Measurements from ENCODE around the gene ARHGEF28.

ARHGEF28 gene

GRCh38 chr5:73692166-73692640 is 66.2 kb downstream of the ARHGEF28 start:
- DNase-seq (ENCODE audit: low read depth) = peak; percentile 85

- no peak for DNase-seq (ENCODE audit: low read depth)
Measured at GRCh38 chr5:73692981-73693380, 67.0 kb downstream of the ARHGEF28 start.

- DNase-seq (ENCODE audit: low read depth) = peak; percentile 50
Measured at GRCh38 chr5:73693573-73694061, 67.6 kb downstream of the ARHGEF28 start.

- no peak for DNase-seq (ENCODE audit: low read depth)
Measured at GRCh38 chr5:73694089-73694488, 68.1 kb downstream of the ARHGEF28 start.

GRCh38 chr5:73698011-73698410 is 72.0 kb downstream of the ARHGEF28 start:
- no peak for DNase-seq (ENCODE audit: low read depth)

- peak; percentile 30 for DNase-seq (ENCODE audit: low read depth)
Measured at GRCh38 chr5:73701566-73701965, 75.6 kb downstream of the ARHGEF28 start.

GRCh38 chr5:73702534-73702933 is 76.5 kb downstream of the ARHGEF28 start:
- DNase-seq (ENCODE audit: low read depth) = no peak

GRCh38 chr5:73702951-73703350 is 77.0 kb downstream of the ARHGEF28 start:
- DNase-seq (ENCODE audit: low read depth) = no peak

GRCh38 chr5:73705364-73705763 is 79.4 kb downstream of the ARHGEF28 start:
- no peak for DNase-seq (ENCODE audit: low read depth)

- DNase-seq (ENCODE audit: low read depth) = peak; percentile 34
Measured at GRCh38 chr5:73706963-73707362, 81.0 kb downstream of the ARHGEF28 start.

GRCh38 chr5:73709536-73710129 is 83.6 kb downstream of the ARHGEF28 start:
- peak; percentile 41 for DNase-seq (ENCODE audit: low read depth)

GRCh38 chr5:73716284-73716808 is 90.3 kb downstream of the ARHGEF28 start:
- no peak for DNase-seq (ENCODE audit: low read depth)

- DNase-seq (ENCODE audit: low read depth) = no peak
Measured at GRCh38 chr5:73718762-73719161, 92.8 kb downstream of the ARHGEF28 start.

- no peak for DNase-seq (ENCODE audit: low read depth)
Measured at GRCh38 chr5:73719632-73720031, 93.6 kb downstream of the ARHGEF28 start.

- DNase-seq (ENCODE audit: low read depth) = peak; percentile 53
Measured at GRCh38 chr5:73722231-73722630, 96.2 kb downstream of the ARHGEF28 start.

GRCh38 chr5:73726071-73726470 is 100.1 kb downstream of the ARHGEF28 start:
- DNase-seq (ENCODE audit: low read depth) = no peak

- DNase-seq (ENCODE audit: low read depth) = no peak
Measured at GRCh38 chr5:73726606-73727231, 100.7 kb downstream of the ARHGEF28 start.

- no peak for DNase-seq (ENCODE audit: low read depth)
Measured at GRCh38 chr5:73727470-73727869, 101.5 kb downstream of the ARHGEF28 start.

- no peak for DNase-seq (ENCODE audit: low read depth)
Measured at GRCh38 chr5:73728493-73729273, 102.7 kb downstream of the ARHGEF28 start.

GRCh38 chr5:73729329-73729728 is 103.3 kb downstream of the ARHGEF28 start:
- DNase-seq (ENCODE audit: low read depth) = peak; percentile 56

GRCh38 chr5:73732045-73732444 is 106.0 kb downstream of the ARHGEF28 start:
- no peak for DNase-seq (ENCODE audit: low read depth)

GRCh38 chr5:73733219-73733618 is 107.2 kb downstream of the ARHGEF28 start:
- no peak for DNase-seq (ENCODE audit: low read depth)
